Fibroblast of skin of scalp (primary cell): ENCODE measurements around the gene MTMR6. TPM values are rescaled to one million over a fixed set of nuclear protein-coding genes. Genes with fewer than 3 reads are reported as not detected.

Experiments used
- DNase-seq: peaks from one replicate; pipeline ENCODE4 v3.0.0-alpha.2; 2013
- polyA plus RNA-seq, 2 experiments: library from polyadenylated mRNA; unstranded; fragments of 120-200 nt; gene quantifications; one replicate each; pipeline ENCODE4 v1.2.1, GENCODE V29; 2013; ENCODE audit not compliant: insufficient read length in 2 of 2

MTMR6 gene
- polyA plus RNA-seq (2013, experiment 1 of 2; ENCODE audit: insufficient read length): 20.4 TPM
- 22.6 TPM for polyA plus RNA-seq (2013, experiment 2 of 2; ENCODE audit: insufficient read length)

DNA sequence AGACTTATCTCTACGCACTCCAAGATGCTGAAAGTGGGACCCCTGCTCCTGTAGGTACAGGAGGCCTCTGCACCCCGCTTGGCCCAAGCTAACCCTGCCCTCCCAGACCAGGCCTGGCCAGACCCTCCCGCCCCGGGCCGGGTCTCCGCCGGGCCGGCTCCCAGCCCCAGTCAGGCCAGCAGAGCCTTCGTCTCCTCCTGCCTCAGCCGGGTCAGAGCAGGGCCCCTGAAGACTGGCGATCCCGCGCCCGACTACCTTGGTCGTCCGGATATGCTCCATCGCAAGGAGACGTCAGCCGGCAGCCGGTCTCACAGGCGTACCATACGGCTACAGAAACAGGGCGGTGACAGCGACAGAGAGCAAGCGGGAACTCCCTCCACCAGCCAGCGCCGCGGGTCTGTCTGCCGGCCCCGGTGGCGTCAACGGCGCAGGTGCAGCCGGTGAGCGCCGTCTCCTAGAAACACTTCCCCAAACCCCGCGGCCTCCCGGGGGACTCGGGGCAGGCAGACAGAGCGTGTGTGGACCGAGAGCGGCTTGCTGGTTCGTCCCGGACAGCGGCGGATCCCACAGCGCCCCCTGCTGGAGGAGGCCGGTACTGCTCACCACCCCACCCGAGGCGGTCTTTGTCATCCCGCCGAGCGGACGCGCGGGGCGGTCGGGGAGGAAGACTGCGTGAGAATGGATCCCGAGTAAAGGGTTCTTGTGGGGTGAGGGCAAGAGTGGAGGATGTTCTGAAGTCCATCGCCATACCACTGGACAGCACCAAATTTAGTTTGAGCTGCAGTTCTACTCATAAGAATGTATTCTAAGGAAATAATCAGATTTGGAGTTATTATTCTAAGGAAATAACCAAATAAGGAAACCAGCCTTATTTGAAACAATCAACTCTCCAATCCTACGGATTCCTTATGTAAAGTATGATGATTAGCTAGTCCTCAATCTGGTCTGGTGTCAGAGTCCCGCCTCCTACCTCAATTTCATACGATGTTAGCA lies at the start of gene MTMR6:
Gene MTMR6 (minus strand): TSS at position 520 of the 993 bp plus-strand sequence. CDS start 241 bp downstream, at position 279.
- peak; percentile 85 for DNase-seq

GRCh38 chr13:25335856-25336255 lies 48.6 kb upstream of the MTMR6 start:
- DNase-seq: no peak

DNA sequence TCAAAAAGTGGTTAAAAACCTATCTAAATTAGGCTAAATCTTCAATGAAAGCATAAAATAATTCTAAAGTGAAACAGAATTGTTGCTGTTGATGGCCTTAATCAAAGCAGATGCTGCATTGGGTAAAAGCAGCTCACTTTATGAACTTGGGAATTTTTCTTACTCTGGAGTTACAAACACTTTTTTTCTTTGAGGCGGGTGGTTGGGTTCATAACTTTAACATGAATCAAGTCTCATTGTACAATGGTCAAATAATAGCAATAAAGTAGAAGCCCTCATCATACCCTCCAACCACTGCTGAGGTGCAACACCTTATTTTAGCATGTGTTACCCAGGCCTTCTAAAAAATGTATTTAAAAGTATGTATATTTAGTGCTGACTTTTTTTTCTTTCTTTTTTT lies 43.3 kb upstream of the MTMR6 start:
- DNase-seq: peak; percentile 5

GRCh38 chr13:25329706-25330105 lies 42.4 kb upstream of the MTMR6 start:
- DNase-seq: peak; percentile 8

- DNase-seq: no peak
These were observed 36.8 kb upstream of the MTMR6 start for GRCh38 chr13:25324100-25324499.

- DNase-seq: no peak
These were observed 32.5 kb upstream of the MTMR6 start for GRCh38 chr13:25319771-25320170.

GRCh38 chr13:25318946-25319345 lies 31.7 kb upstream of the MTMR6 start:
- peak; percentile 38 for DNase-seq

DNA sequence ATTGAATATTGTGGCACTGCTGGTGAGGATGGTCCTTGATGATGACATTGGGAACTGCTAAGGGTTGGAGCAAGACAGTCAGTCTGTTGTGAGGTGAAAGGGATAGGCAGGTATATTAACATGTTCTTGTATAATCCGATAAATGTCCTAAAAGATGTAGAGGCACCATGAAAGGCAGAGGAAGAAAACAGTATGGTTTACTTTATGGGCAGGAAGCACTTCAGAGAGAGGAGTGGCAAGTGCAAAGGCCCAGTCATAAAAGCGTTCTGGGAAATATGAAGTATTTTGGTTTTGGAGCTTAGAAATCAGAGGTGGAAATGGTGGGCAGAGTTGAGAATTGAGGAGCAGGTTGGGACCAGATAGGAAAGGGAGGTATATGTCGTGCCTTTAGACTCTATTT lies 23.6 kb upstream of the MTMR6 start:
- DNase-seq: no peak

DNA sequence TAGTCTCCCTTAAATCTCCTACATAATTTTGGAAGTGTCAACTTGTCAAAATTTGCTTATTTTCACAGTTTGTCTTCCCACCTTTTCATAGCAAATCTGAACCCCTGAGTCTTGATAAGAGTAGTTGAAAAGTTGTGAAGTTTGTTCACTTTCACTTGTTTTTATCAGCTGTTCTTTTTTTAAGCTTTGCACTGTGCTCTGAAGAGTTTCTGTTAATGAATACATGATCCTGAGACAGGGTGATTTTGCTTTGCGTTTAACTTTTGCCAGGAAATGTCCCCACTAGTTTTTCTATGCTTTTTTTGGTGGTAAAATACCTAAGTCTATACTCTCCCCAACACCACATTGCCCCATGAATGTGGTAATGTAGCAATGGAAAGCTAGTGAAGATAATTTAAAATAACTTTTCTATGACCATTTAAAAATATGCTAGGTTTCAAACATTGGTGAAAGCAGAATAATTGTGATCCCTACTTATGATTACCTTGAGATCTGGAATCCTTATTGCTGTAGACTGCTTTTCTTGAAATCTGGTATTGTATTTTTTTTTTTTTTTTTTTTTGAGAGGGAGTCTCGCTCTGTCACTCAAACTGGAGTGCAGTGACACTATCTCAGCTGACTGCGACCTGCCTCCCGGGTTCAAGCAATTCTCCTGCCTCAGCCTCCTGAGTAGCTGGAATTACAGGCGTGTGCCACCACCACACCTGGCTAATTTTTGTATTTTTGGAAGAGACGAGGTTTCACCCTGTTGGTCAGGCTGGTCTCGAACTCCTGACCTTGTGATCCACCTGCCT lies 19.6 kb upstream of the MTMR6 start:
- no peak for DNase-seq

DNA sequence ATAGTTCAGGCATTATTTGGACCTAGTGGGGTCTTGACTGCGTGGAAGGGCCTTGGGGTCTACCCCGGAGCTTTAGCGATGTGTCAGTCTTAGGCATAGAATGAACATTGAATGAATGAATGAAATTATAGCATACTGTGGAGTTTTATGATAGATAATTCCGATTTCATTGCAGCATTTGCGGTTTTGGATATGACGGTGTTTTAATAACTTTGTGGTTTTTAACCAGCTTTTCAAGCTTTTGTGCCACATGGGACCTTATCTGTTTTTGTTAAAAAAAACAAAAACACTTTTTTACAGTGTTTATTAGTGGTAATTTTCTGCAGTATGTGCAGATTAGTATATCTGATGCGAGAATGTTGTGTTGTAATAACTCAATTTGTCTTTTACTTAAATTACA lies 14.8 kb upstream of the MTMR6 start:
- DNase-seq: no peak

DNA sequence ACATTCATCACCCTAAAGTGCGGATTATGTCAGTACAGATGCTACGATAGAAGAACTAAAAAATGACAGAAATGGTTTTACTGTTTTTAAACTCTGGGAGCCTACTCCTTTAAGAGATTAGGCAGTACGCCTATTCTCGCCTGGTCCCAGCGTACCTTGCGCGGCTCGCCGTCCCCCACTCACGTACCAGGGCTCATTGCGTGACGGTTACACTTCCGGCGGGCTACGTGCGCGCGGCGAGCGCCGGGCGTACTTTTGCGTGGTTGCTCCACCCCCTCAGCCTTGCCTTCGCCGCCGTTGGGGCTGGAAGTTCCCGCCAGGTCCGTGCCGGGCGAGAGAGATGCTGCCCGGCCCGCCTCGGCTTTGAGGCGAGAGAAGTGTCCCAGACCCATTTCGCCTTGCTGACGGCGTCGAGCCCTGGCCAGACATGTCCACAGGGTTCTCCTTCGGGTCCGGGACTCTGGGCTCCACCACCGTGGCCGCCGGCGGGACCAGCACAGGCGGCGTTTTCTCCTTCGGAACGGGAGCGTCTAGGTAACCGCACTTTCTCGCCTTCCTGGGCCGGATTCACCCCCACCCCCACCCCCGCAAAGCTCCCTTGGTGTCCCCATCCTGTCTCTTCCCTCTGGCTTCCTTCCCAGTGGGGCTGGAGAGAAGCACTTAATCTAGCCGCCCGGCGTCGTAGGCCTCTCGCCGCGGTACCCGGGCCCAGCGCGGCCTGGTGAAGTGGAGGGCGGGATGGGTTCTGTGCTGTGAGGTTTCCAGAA lies 14.2 kb upstream of the MTMR6 start, which contains the start of gene NUP58:
Gene NUP58 (plus strand): TSS at position 279 of the 767 bp plus-strand sequence. CDS start 149 bp downstream, at position 428.
- peak; percentile 96 for DNase-seq

- no peak for DNase-seq
These were observed 13.6 kb upstream of the MTMR6 start for GRCh38 chr13:25300861-25301346.

GRCh38 chr13:25295701-25296100 lies 8.4 kb upstream of the MTMR6 start:
- DNase-seq: no peak

DNA sequence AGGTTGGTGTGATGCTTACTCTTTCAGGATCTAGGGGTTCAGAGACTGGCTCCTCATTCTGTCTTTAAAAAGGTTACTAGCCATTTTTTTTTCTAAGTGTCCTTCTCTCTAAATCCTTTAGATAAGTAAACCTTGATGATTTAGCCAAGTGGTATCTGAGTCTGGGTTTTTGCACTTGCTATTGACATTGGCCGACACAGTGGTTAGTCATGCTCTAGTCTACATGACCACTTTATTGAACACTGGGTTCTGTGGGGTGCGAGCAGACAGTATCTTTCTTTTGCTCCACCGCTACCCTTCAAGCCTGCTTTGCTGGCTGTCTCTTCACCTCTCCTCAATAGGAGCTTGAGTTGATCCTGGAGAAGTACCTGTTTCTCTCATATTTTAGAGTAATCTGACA lies 7.9 kb upstream of the MTMR6 start:
- DNase-seq: no peak

GRCh38 chr13:25292301-25292700 lies 5.0 kb upstream of the MTMR6 start:
- no peak for DNase-seq

GRCh38 chr13:25291691-25292090 lies 4.4 kb upstream of the MTMR6 start:
- no peak for DNase-seq

GRCh38 chr13:25288966-25289365 lies 1.7 kb upstream of the MTMR6 start:
- DNase-seq: no peak

DNA sequence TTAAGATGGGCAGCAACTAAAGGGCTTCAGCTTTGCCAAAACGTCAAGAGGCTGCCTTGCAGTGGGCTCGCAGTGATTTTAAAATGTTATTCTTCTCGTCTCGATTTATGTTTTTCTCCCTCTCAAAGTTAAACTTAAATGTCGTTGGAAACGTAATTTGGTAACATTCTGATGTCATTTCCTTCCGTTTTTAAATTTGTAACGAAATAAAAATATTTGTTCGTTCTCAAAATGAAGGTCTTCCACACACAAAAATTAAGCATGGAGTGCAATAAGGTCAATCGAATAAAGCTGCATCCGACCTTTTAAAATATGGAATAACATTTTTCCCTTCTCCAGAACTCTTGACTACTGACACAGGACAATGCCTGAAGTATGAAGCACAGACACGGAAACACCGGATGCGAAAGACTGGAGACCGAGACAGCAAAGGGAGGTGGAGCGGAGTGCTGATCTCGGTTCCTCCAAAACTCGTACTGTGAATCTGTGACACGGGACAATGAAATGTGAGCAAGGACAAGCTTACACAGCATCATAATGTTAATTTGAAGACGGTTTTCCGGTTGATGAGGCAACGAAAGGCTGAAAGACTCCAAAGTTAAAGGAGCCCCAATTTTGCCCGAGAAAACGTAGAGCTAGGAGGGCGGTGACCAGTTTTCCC lies 850 bp downstream of the MTMR6 start:
- peak; percentile 44 for DNase-seq

- no peak for DNase-seq
These were observed 5.4 kb downstream of the MTMR6 start for GRCh38 chr13:25281935-25282332.

DNA sequence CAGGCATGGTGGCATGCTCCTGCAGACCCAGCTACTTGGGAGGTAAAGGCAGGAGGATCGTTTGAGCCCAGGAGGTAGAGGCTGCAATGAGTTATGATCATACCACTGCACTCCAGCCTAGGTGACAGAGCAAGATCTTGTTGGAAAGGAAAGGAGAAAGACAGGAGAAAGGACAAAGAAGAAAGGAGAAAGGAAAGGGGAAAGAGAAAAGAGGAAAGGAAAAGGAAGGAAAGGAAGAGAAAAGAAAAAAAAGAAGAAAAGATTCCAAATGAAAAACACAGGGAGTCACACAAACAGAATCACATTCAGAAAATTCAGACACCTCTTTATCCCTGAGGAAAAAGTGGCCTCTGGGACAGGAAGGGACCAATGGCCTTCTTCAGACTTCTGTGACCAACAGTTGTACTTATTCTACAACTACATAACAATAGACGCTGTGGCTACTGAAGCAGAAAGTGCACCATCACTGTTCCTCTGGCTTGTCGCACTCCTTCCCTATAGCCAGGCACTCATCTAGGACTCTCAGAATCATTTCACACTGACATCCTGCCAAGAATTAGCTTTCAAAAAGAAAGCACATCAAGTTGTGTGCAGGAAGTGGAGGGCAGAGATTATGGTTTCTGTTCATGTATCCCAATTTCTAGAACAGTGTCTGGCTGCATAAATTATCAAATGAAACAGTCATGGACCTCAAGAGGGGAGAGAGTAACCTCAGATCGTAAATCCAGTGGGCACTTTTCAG lies 5.9 kb downstream of the MTMR6 start:
- DNase-seq: no peak

- DNase-seq: no peak
These were observed 6.9 kb downstream of the MTMR6 start for GRCh38 chr13:25280396-25280795.
